GM19238 (cell line): ENCODE data around the gene AHRR.
A peak's percentile ranks its signal among the peaks of the same experiment; 100 is the strongest.
"Not testable (repeated sequence)": the region's sequence is repeated elsewhere in the genome, so short reads cannot be mapped to it uniquely, and the experiment has no call there.

Source experiments
- DNase-seq: peaks from one replicate; pipeline ENCODE4 v3.0.0; 2011; ENCODE audit warnings: low spot score; ENCODE audit not compliant: insufficient read length

The AHRR gene

DNA sequence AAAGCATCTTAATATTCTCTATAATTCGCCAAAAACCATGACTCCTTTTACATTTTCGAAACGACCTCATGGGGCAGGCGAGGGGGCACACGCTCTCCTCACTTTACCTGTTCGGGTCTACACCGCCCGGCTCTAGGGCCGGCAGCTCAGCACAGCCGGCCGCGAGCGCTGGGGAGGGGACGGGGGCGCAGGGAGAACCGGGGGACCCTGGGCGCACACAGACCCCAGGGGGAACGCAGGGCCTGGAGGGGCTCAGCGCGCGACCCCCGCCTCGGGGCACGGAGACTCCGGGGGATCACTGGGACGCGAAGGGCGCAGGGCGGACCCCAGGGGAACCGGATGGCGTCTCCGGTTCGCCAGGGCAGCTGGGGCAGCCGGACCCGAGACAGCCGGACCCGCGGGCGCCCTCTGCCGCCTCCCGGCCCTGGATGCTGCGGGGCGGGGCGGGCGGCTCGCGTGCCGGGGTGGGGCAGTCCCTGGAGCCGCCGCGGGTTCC, at the start of gene AHRR:
AHRR (plus strand) TSS at position 485 of the 496 bp plus-strand sequence. CDS start 22,189 bp downstream, outside the sequence.
- peak; percentile 91 for DNase-seq

- DNase-seq: not testable (repeated sequence)
Observed at GRCh38 chr5:271828-272167, 49.7 kb upstream of the AHRR start.

DNA sequence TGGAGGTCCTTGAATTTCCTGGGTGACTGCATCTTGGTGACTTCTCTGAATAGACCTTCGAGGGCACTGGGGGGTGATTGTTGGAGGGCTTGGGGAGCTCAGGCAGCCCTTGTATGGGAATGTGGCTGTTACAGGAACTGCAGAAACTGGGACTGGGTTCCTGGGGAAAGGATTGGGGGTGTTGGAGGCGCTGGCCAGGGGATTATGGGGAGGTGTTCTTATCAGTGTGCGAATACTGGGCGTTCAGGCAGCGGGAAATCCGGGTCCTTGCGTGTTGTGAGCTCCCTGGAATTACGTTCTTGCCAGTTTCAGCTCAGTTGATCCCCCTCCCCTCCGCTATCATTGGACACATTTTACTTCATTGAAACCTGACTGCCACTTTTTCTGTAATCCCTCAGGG, 48.4 kb upstream of the AHRR start:
- DNase-seq: not testable (repeated sequence)

GRCh38 chr5:273491-273890, 48.0 kb upstream of the AHRR start:
- not testable (repeated sequence) for DNase-seq

DNA sequence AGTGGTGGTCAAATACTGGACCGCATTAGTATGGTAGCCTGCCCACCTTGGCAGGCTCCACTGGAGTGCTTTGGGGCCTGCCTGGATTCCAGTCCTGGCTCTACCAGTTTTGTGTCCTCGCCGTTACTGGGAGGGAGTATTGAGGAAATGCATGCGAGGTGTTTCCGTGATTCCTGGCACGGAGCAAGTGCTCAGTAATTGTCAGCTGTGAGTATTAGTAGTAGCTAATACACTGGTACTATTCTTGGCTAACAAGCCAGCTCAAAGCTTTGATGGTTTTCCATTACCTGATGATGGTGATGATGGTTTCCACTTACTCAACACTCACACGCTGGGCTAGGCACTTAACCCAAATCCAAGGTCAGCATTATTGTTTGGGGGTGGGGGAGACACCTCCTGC, 47.2 kb upstream of the AHRR start:
- DNase-seq: not testable (repeated sequence)

DNA sequence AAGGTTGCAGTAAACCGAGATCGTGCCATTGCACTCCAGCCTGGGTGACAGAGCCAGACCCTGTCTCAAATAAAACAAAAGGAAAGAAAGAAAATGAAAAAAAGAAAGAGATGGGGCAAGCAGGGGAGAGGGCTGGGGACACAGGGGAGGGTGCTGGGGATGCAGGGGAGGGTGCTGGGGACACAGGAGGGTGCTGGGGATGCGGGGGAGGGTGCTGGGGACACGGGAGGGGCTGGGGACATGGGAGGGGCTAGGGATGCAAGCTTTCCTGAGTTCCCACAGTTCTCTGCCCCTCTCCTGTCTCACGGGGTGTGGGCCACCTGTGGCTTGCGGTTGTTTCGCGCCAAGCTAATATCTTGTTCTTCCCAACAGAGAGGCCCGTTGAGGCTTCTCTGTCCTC, 42.9 kb upstream of the AHRR start:
- DNase-seq: no peak

- DNase-seq: not testable (repeated sequence)
Observed at GRCh38 chr5:279051-279665, 42.4 kb upstream of the AHRR start.

- no peak for DNase-seq
Observed at GRCh38 chr5:285991-286557, 35.4 kb upstream of the AHRR start.

DNA sequence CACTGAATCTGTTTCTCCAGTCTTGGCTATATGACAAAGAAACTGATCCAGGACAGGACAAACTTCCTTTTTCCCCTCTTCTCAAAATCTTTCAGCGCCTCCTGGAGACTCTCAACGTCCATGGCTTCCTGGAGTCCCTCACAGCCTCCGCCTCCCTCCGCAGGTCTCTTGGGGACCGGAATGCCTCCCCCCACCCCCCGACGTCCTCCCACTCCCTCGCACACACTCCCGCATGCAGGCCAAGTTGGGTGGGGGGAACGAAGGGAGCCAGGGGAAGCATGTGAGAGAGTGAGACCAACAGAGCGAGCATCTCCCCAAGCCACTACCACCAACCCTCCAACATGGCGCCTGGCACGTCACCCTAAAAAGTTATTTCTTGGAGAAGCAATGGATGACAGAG, 31.3 kb upstream of the AHRR start:
- DNase-seq: not testable (repeated sequence)

- not testable (repeated sequence) for DNase-seq
Observed at GRCh38 chr5:291345-291744, 30.2 kb upstream of the AHRR start.

DNA sequence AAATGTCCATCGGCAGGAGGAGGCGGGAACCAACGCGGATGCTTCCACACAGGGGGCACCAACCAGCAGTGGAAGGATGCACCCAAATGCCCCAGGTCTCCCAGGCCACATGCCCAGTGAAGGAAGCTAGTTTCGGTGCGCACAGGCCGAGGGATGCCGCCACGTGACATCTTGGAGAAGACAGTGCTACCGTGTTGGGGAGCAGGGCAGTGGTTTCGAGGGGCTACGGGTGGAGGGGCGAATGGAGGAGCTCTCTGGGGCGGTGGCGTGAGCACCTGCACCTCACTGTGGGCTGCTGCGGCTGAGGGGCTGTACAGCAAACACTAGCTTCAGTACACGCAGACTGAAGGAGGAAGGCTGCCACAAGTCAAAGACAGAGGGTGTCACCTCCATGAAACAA, 26.7 kb upstream of the AHRR start:
- not testable (repeated sequence) for DNase-seq

- not testable (repeated sequence) for DNase-seq
Observed at GRCh38 chr5:296207-296606, 25.3 kb upstream of the AHRR start.

DNA sequence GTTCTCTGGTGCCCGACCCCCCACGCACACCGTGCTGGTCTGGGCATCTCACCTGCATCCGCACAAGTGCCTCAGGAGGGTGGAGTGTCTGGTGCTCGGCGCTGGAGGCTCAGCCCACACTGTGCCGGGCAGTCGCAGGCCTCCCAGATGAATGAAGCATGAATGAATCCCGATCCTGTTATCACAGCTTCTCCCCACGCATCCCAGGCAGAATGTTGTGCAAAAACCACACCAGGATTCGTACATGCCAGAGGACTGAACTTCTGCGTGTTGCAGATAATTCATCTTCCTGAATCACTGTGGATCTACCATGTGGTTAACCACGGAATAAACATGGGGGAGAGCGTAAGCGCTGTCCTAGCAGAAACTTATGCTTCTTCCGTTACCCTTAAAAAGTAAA, 24.6 kb upstream of the AHRR start:
- DNase-seq: not testable (repeated sequence)

- not testable (repeated sequence) for DNase-seq
Observed at GRCh38 chr5:297448-297847, 24.1 kb upstream of the AHRR start.

- not testable (repeated sequence) for DNase-seq
Observed at GRCh38 chr5:297991-298736, 23.4 kb upstream of the AHRR start.

DNA sequence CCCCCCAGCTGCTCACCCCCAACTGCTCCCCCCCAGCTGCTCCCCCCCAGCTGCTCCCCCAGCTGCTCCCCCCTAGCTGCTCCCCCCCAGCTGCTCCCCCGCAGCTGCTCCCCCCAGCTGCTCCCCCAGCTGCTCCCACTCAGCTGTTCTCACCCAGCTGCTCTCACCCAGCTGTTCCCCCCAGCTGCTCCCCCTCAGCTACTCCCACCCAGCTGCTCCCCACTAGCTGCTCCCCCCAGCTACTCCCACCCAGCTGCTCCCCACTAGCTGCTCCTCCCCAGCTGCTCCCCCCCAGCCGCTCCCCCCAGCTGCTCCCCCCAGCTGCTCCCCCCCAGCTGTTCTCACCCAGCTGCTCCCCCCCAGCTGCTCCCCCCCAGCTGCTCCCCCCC, 22.8 kb upstream of the AHRR start:
- DNase-seq: no peak

DNA sequence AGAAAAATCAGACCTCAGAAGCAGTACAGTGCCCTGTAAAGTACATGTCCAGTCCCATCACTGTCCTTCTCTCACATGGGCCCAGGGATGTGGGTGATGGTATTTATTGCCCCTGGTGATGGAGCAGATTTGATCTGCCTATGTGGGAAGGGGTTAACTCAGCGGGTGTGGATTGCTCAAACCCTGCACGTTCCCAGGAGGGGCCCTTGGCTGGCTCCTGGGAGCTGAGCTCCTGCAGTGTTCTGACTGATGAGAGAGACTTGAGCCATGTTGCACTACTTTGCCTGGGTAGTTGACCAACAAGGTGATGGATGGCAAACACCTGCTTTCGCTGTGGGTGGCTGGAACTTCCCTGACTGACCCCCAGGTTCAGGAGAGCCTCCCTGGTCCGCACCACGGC, 21.6 kb upstream of the AHRR start:
- not testable (repeated sequence) for DNase-seq

DNA sequence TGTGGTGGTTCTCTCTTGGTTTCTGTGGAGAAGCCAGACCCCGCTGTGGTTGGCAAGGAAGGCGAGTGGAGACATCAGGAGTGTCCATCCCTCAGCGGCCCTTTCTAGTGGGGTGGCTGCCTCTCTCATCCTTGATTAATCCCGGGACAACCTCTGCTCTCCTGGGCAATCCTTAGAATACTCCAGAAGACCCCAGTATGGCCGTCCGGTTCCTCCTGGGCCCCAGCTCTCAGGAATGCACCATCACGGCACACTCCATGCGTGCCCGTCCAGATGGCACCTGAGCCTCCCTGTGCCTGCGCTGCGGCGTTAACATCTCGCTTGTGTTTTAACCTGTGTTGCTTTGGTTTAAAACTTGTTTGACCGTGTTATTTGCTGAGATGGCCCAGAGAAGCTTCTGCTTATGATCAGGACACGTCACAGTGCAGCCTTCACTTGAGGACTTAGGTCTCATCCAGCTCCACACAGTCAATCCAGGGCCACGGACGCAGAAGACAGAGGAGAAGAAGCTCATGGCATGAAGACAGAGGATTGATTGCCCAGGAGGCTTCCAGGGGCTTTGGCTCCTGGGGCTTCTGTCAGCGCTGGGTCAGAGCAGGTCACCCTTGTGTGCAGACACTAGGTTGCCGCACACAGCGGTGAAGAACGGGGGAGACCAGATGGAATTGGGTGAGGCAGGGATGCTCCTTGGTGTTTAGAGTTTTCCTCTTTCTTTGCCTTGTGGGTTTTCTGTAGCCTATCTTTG, 20.7 kb upstream of the AHRR start:
- not testable (repeated sequence) for DNase-seq

- DNase-seq: not testable (repeated sequence)
Observed at GRCh38 chr5:302416-302815, 19.1 kb upstream of the AHRR start.

DNA sequence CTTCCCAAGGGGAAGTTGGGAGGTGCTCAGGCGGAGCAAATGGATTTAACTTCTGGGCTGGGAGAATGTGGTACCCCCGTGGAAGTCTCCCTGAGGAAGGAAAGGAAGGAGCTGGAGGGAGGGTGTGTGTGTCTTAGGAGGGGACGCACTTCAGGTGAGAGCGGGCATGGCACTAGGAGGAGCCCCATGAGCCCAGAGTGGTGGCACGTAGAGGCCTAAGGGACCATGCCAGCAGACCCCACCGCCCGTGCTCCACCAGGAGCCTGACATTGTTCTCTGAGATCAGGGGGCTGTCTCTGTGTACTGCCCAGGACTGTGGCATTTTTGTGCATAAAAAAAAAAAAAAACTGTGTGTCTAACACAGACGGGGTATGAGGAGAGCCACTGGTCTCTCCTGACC, 18.5 kb upstream of the AHRR start:
- DNase-seq: no peak

GRCh38 chr5:303741-304140, 17.8 kb upstream of the AHRR start:
- DNase-seq: not testable (repeated sequence)

- no peak for DNase-seq
Observed at GRCh38 chr5:305050-305449, 16.5 kb upstream of the AHRR start.
